ENCODE measurements around the gene HOXC4. TPM values are rescaled to one million over a fixed set of nuclear protein-coding genes. Genes with fewer than 3 reads are reported as not detected.
A peak's percentile ranks its signal among the peaks of the same experiment; 100 is the strongest.

The HOXC4 gene
- total and polyA plus RNA-seq, 11 donors: 0.06 to 1.2 (median 0.25) TPM; not detected in 7

DNA sequence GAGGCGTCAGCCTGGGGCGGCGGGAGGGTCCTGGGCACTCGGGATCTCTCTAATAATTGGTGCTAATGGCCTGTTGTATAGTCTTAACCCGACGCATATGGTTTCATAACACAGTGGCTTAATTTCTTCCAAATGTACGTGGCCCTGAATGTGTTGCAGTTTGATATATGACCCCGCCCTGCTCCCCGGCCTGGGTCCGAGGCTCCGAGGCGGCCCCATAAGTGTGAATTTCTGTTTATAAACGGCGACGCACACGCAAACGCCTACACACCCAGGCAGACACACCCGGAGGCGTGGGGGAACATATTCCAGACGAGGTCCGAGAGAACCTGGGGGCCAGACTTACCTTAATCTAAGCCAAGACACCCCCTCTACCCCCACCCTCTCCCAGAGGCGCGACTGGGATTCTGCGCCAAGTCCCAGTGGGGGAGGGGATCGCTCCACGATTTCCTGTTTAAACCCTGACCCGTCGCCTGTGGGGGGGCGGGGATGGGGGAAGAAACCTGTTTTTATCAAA lies 35.1 kb upstream of the HOXC4 start:
- Histone ChIP-seq H3K27ac (peak overlapping the region in 2 of 12 donors; percentile 24 to 25), H3K4me1 (peaks cover 0 to 50% (median 24%) of the 10 kb centered on the region in 12 donors), H3K27me3 (peaks cover 43 to 97% (median 79%) of the 10 kb centered on the region in 9 donors), H3K4me3 (peak overlapping the region in 7 of 12 donors; percentile 41 to 56 (median 49)), H3K9me3 (no peaks in the 10 kb centered on the region), H3K36me3 (no peaks in the 10 kb centered on the region)
- 42 to 52% (median 48%) methylated on average over 23 to 29 of the region's 29 CpGs for WGBS, 4 donors
- TF ChIP-seq POLR2A (IDR thresholded peaks at IDR 0.05): no peak
- TF ChIP-seq, protein P1, sequence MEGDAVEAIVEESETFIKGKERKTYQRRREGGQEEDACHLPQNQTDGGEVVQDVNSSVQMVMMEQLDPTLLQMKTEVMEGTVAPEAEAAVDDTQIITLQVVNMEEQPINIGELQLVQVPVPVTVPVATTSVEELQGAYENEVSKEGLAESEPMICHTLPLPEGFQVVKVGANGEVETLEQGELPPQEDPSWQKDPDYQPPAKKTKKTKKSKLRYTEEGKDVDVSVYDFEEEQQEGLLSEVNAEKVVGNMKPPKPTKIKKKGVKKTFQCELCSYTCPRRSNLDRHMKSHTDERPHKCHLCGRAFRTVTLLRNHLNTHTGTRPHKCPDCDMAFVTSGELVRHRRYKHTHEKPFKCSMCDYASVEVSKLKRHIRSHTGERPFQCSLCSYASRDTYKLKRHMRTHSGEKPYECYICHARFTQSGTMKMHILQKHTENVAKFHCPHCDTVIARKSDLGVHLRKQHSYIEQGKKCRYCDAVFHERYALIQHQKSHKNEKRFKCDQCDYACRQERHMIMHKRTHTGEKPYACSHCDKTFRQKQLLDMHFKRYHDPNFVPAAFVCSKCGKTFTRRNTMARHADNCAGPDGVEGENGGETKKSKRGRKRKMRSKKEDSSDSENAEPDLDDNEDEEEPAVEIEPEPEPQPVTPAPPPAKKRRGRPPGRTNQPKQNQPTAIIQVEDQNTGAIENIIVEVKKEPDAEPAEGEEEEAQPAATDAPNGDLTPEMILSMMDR (IDR thresholded peaks at IDR 0.05): no peak
- DNase-seq (no peak), ATAC-seq (no peak)
- intact Hi-C loops (cut with DNase I): no loop called here

DNA sequence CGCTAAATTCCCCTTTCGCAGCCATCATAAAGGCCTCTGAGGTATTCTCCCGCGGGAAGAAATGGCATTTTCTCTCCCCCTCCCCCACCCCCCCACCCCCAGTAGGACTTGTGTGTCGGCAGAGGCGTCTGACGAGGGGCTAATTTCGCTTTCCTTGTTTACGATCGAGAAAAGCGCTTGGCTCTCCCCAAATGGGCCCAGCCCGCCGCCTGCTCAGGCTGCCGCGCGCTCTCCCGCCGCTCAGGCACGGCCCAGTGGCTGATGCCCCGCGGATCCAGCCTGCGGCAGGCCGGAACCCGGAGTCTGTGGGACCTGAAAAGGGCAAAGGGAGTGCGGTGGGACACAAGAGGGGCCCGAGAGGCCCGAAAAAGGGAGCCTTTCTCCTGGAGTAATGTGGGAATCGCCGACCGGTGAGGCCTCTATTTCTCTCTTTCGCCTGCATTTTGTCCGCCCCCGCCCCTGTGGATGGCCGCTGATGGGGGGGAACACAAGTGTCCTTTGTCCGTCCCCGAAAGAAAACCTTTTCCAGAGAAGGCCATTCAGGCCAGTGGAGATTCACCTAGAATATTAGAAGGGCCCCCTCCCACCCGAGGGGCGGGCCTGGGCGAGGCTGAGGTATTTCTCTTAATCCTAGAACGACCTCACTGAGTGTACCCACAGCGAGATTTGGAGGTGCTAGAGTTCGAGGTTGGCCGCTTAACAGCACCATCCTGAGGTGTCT lies 34.4 kb upstream of the HOXC4 start:
- H3K36me3 ChIP-seq: no peaks in the 10 kb centered on the region
- DNase-seq (no peak), ATAC-seq (no peak)
- H3K27me3 ChIP-seq: peaks cover 45 to 98% (median 78%) of the 10 kb centered on the region in 9 donors
- peak overlapping the region in 2 of 12 donors; percentile 10 to 11 for H3K4me3 ChIP-seq
- H3K27ac ChIP-seq: peak overlapping the region in 8 of 12 donors; percentile 9 to 75 (median 46)
- TF ChIP-seq, protein P1 (IDR thresholded peaks at IDR 0.05): no peak
- no peak for TF ChIP-seq POLR2A (IDR thresholded peaks at IDR 0.05)
- H3K4me1 ChIP-seq: peaks cover 0 to 48% (median 23%) of the 10 kb centered on the region in 12 donors
- intact Hi-C loops (cut with DNase I): no loop called here
- WGBS, 4 donors: 42 to 54% (median 45%) methylated on average over 29 to 43 of the region's 43 CpGs
- no peaks in the 10 kb centered on the region for H3K9me3 ChIP-seq

GRCh38 chr12:54019924-54020590 lies 33.6 kb upstream of the HOXC4 start:
- ATAC-seq (peak; percentile 85 to 89 (median 86)), DNase-seq (peak in 3 of 5 donors; percentile 42 to 70 (median 59))
- H3K9me3 ChIP-seq: no peaks in the 10 kb centered on the region
- H3K27ac ChIP-seq: peak overlapping the region in 10 of 12 donors; percentile 35 to 75 (median 54)
- 27 to 31% (median 27%) methylated on average over 10 of the region's 10 CpGs for WGBS, 4 donors
- TF ChIP-seq, protein P1 (IDR thresholded peaks at IDR 0.05): no peak
- TF ChIP-seq POLR2A (IDR thresholded peaks at IDR 0.05): no peak
- no peaks in the 10 kb centered on the region for H3K36me3 ChIP-seq
- intact Hi-C loops (cut with DNase I): no loop called here
- H3K4me1 ChIP-seq: peaks cover 0 to 44% (median 22%) of the 10 kb centered on the region in 12 donors
- H3K4me3 ChIP-seq: no peak overlapping the region
- peaks cover 38 to 98% (median 77%) of the 10 kb centered on the region in 9 donors for H3K27me3 ChIP-seq
